ENCODE results near the gene MPZL2. TPM values are rescaled to one million over a fixed set of nuclear protein-coding genes. Genes with fewer than 3 reads are reported as not detected.
A peak's percentile ranks its signal among the peaks of the same experiment; 100 is the strongest.
"Not testable (repeated sequence)": the region's sequence is repeated elsewhere in the genome, so short reads cannot be mapped to it uniquely, and the experiment has no call there.

Gene MPZL2
- 13.9 and 14.6 TPM in 2 replicates for total RNA-seq

GRCh38 chr11:118263695-118264568 is at the start of gene MPZL2:
Gene MPZL2 (minus strand): TSS chr11:118264297. CDS start chr11:118264153, 144 bp downstream.
- intact Hi-C loops (cut with micrococcal nuclease) = loop anchor here (2.0 kb wide), 1 partner anchor 23 kb away; no protein-coding TSS in a partner anchor
- no peak for DNase-seq (ENCODE audit: low spot score)
- peak within 1 kb of the TSS; percentile 71 for H3K27ac Mint-ChIP-seq
- H3K36me3 Mint-ChIP-seq (ENCODE audit: low read depth) = peaks cover 22% of the 10 kb centered on the region
- H3K27me3 Mint-ChIP-seq (ENCODE audit: low read depth) = peaks cover 7% of the 10 kb centered on the region
- peak within 1 kb of the TSS; percentile 87 for H3K4me3 Mint-ChIP-seq (ENCODE audit: low read depth)
- peaks cover 4% of the 10 kb centered on the region for H3K9me3 Mint-ChIP-seq
- H3K4me1 Mint-ChIP-seq (ENCODE audit: low read depth) = peaks cover 50% of the 10 kb centered on the region

- peaks cover 75% of the 10 kb centered on the region for H3K4me1 Mint-ChIP-seq (ENCODE audit: low read depth)
- H3K27ac Mint-ChIP-seq = peak overlapping the region; percentile 56
- no peak for DNase-seq (ENCODE audit: low spot score)
- intact Hi-C loops (cut with micrococcal nuclease) = no loop called here
- no peak overlapping the region for H3K4me3 Mint-ChIP-seq (ENCODE audit: low read depth)
- no peaks in the 10 kb centered on the region for H3K27me3 Mint-ChIP-seq (ENCODE audit: low read depth)
- H3K9me3 Mint-ChIP-seq = peaks cover 3% of the 10 kb centered on the region
- H3K36me3 Mint-ChIP-seq (ENCODE audit: low read depth) = peaks cover 80% of the 10 kb centered on the region
Observed at GRCh38 chr11:118313242-118313641, 49.1 kb upstream of the MPZL2 start.

- Mint-ChIP-seq H3K9me3 (peaks cover 3% of the 10 kb centered on the region), H3K4me1 (ENCODE audit: low read depth) (peaks cover 75% of the 10 kb centered on the region), H3K27ac (peak overlapping the region; percentile 33), H3K27me3 (ENCODE audit: low read depth) (no peaks in the 10 kb centered on the region), H3K36me3 (ENCODE audit: low read depth) (peaks cover 87% of the 10 kb centered on the region), H3K4me3 (ENCODE audit: low read depth) (no peak overlapping the region)
- no peak for DNase-seq (ENCODE audit: low spot score)
- intact Hi-C loops (cut with micrococcal nuclease) = no loop called here
Observed at GRCh38 chr11:118312328-118312727, 48.2 kb upstream of the MPZL2 start.

GRCh38 chr11:118311518-118311917 is 47.4 kb upstream of the MPZL2 start:
- Mint-ChIP-seq H3K4me1 (ENCODE audit: low read depth) (peaks cover 76% of the 10 kb centered on the region), H3K27me3 (ENCODE audit: low read depth) (no peaks in the 10 kb centered on the region), H3K4me3 (ENCODE audit: low read depth) (no peak overlapping the region), H3K36me3 (ENCODE audit: low read depth) (peaks cover 89% of the 10 kb centered on the region), H3K27ac (peak overlapping the region; percentile 35), H3K9me3 (peaks cover 3% of the 10 kb centered on the region)
- DNase-seq (ENCODE audit: low spot score) = no peak
- intact Hi-C loops (cut with micrococcal nuclease) = loop anchor here (2.0 kb wide), 1 partner anchor 15 kb away; no protein-coding TSS in a partner anchor

- H3K36me3 Mint-ChIP-seq (ENCODE audit: low read depth) = peaks cover 90% of the 10 kb centered on the region
- peaks cover 3% of the 10 kb centered on the region for H3K9me3 Mint-ChIP-seq
- H3K27me3 Mint-ChIP-seq (ENCODE audit: low read depth) = no peaks in the 10 kb centered on the region
- intact Hi-C loops (cut with micrococcal nuclease) = loop anchor here (2.0 kb wide), 1 partner anchor 14 kb away; no protein-coding TSS in a partner anchor
- peaks cover 75% of the 10 kb centered on the region for H3K4me1 Mint-ChIP-seq (ENCODE audit: low read depth)
- H3K4me3 Mint-ChIP-seq (ENCODE audit: low read depth) = no peak overlapping the region
- H3K27ac Mint-ChIP-seq = peak overlapping the region; percentile 35
- no peak for DNase-seq (ENCODE audit: low spot score)
Observed at GRCh38 chr11:118310781-118311485, 46.8 kb upstream of the MPZL2 start.

- no peaks in the 10 kb centered on the region for H3K27me3 Mint-ChIP-seq (ENCODE audit: low read depth)
- H3K27ac Mint-ChIP-seq = peak overlapping the region; percentile 71
Observed at GRCh38 chr11:118310271-118310670, 46.2 kb upstream of the MPZL2 start.

GRCh38 chr11:118308995-118309528 is 45.0 kb upstream of the MPZL2 start:
- Mint-ChIP-seq H3K36me3 (ENCODE audit: low read depth) (peaks cover 87% of the 10 kb centered on the region), H3K4me1 (ENCODE audit: low read depth) (peaks cover 68% of the 10 kb centered on the region), H3K4me3 (ENCODE audit: low read depth) (peak overlapping the region; percentile 1), H3K27ac (peak overlapping the region; percentile 100)
- intact Hi-C loops (cut with micrococcal nuclease) = loop anchor here (5.0 kb wide), 2 partner anchors 92 to 263 kb away; partner anchors contain the start of gene ARCN1
- not testable (repeated sequence) for H3K9me3 Mint-ChIP-seq; H3K27me3 Mint-ChIP-seq (ENCODE audit: low read depth); DNase-seq (ENCODE audit: low spot score)

More at GRCh38 chr11:118310271-118310670, 46.2 kb upstream of the MPZL2 start:
- peaks cover 89% of the 10 kb centered on the region for H3K36me3 Mint-ChIP-seq (ENCODE audit: low read depth)
- peaks cover 3% of the 10 kb centered on the region for H3K9me3 Mint-ChIP-seq
- DNase-seq (ENCODE audit: low spot score) = no peak
- H3K4me1 Mint-ChIP-seq (ENCODE audit: low read depth) = peaks cover 71% of the 10 kb centered on the region
- intact Hi-C loops (cut with micrococcal nuclease) = loop anchor here (2.0 kb wide), 1 partner anchor 13 kb away; no protein-coding TSS in a partner anchor
- H3K4me3 Mint-ChIP-seq (ENCODE audit: low read depth) = no peak overlapping the region

GRCh38 chr11:118306556-118306955 is 42.5 kb upstream of the MPZL2 start:
- intact Hi-C loops (cut with micrococcal nuclease) = loop anchor here (1.0 to 5.0 kb wide), 5 partner anchors 36 to 266 kb away; partner anchors contain the start of genes ARCN1 and CD3D
- H3K9me3 Mint-ChIP-seq = peaks cover 3% of the 10 kb centered on the region
- H3K36me3 Mint-ChIP-seq (ENCODE audit: low read depth) = peaks cover 65% of the 10 kb centered on the region
- H3K27me3 Mint-ChIP-seq (ENCODE audit: low read depth) = no peaks in the 10 kb centered on the region
- H3K27ac Mint-ChIP-seq = peak overlapping the region; percentile 100
- peak overlapping the region; percentile 74 for H3K4me3 Mint-ChIP-seq (ENCODE audit: low read depth)
- DNase-seq (ENCODE audit: low spot score) = no peak
- peaks cover 58% of the 10 kb centered on the region for H3K4me1 Mint-ChIP-seq (ENCODE audit: low read depth)

GRCh38 chr11:118305726-118306125 is 41.6 kb upstream of the MPZL2 start:
- peak; percentile 24 for DNase-seq (ENCODE audit: low spot score)
- Mint-ChIP-seq H3K27me3 (ENCODE audit: low read depth) (no peaks in the 10 kb centered on the region), H3K9me3 (peaks cover 3% of the 10 kb centered on the region), H3K36me3 (ENCODE audit: low read depth) (peaks cover 56% of the 10 kb centered on the region), H3K4me3 (ENCODE audit: low read depth) (peak overlapping the region; percentile 89), H3K27ac (peak overlapping the region; percentile 100), H3K4me1 (ENCODE audit: low read depth) (peaks cover 53% of the 10 kb centered on the region)
- intact Hi-C loops (cut with micrococcal nuclease) = loop anchor here (1.0 to 5.0 kb wide), 5 partner anchors 37 to 267 kb away; partner anchors contain the start of genes ARCN1 and CD3D

- Mint-ChIP-seq H3K4me3 (ENCODE audit: low read depth) (peak within 1 kb of the TSS; percentile 89), H3K27me3 (ENCODE audit: low read depth) (no peaks in the 10 kb centered on the region), H3K4me1 (ENCODE audit: low read depth) (peaks cover 47% of the 10 kb centered on the region), H3K36me3 (ENCODE audit: low read depth) (peaks cover 48% of the 10 kb centered on the region), H3K9me3 (no peaks in the 10 kb centered on the region), H3K27ac (peak within 1 kb of the TSS; percentile 100)
- intact Hi-C loops (cut with micrococcal nuclease) = loop anchor here (1.0 to 5.0 kb wide), 3 partner anchors 34 to 268 kb away; partner anchors contain the start of gene ARCN1
- peak; percentile 64 for DNase-seq (ENCODE audit: low spot score)
Observed at GRCh38 chr11:118304568-118305248, 40.6 kb upstream of the MPZL2 start, which contains the start of gene CD3E. Gene CD3E (plus strand): TSS chr11:118304730. CDS start chr11:118304953, 223 bp downstream.

GRCh38 chr11:118304227-118304567 is 40.1 kb upstream of the MPZL2 start:
- intact Hi-C loops (cut with micrococcal nuclease) = loop anchor here (1.0 kb wide), 1 partner anchor 34 kb away; no protein-coding TSS in a partner anchor
- DNase-seq (ENCODE audit: low spot score) = no peak
- Mint-ChIP-seq H3K27ac (peak overlapping the region; percentile 100), H3K36me3 (ENCODE audit: low read depth) (peaks cover 42% of the 10 kb centered on the region), H3K27me3 (ENCODE audit: low read depth) (no peaks in the 10 kb centered on the region), H3K9me3 (no peaks in the 10 kb centered on the region), H3K4me3 (ENCODE audit: low read depth) (peak overlapping the region; percentile 89), H3K4me1 (ENCODE audit: low read depth) (peaks cover 43% of the 10 kb centered on the region)

Data from activated T-helper 2 cell treated with anti-CD3 and anti-CD28 coated beads, Interferon-gamma antibody, Interleukin-2, Interleukin-4, amounts not matched to agents 10 μg/mL and 5 μg/mL and 100 μg/mL, durations not matched to agents 14 hours and 24 hours and 36 hours (primary cell).